ENCODE results near the gene ATG10. TPM values are rescaled to one million over a fixed set of nuclear protein-coding genes. Genes with fewer than 3 reads are reported as not detected.

ATG10 gene
- total and polyA plus RNA-seq, 2 of the 8 experiments (the other 6 are each of a cell fraction or from before 2014, with no cell fraction given), result 3.7 to 8.8 TPM

DNA sequence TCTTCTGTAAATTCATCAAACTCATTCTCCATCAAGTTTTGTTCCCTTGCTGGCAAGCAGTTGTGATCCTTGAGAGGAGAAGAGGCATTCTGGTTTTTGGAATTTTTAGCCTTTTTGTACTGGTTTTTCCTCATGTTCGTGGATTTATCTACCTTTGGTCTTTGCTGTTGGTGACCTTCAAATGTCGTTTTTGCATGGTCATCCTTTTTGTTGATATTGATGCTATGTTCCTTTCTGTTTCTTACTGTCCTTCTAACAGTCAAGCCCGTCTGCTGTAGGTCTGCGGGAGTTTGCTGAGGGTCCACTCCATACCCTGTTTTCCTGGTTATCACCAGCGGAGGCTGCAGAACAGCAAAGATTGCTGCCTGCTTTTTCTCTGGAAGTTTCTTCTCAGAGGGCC lies 165.4 kb downstream of the ATG10 start:
- no peaks in the 10 kb centered on the region; a peak in 2 of 8 replicates for H3K36me3 ChIP-seq (ENCODE audit: control insufficient read depth in 2 of 4, insufficient read depth in 4 of 4, low read length in 3 of 4)
- ChIA-PET CTCF (ENCODE audit: partially characterized antibody) (no interaction called here), POLR2A (ENCODE audit: partially characterized antibody) (no interaction called here)
- TF ChIP-seq KDM5A (IDR thresholded peaks at IDR 0.05; ENCODE audit: low read length), result no peak
- TF ChIP-seq, protein P1, sequence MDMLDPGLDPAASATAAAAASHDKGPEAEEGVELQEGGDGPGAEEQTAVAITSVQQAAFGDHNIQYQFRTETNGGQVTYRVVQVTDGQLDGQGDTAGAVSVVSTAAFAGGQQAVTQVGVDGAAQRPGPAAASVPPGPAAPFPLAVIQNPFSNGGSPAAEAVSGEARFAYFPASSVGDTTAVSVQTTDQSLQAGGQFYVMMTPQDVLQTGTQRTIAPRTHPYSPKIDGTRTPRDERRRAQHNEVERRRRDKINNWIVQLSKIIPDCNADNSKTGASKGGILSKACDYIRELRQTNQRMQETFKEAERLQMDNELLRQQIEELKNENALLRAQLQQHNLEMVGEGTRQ (IDR thresholded peaks at IDR 0.05; ENCODE audit: low read length), result no peak
- no peak for TF ChIP-seq SP2 (IDR thresholded peaks at IDR 0.05; ENCODE audit: low read length)
- TF ChIP-seq JUN (IDR thresholded peaks at IDR 0.05; ENCODE audit: low read depth, low read length), result no peak
- no peak for TF ChIP-seq CHD2 (IDR thresholded peaks at IDR 0.05; ENCODE audit: low read length)
- TF ChIP-seq, protein P2, sequence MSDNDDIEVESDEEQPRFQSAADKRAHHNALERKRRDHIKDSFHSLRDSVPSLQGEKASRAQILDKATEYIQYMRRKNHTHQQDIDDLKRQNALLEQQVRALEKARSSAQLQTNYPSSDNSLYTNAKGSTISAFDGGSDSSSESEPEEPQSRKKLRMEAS (IDR thresholded peaks at IDR 0.05), result no peak
- no peak for TF ChIP-seq HDAC6 (IDR thresholded peaks at IDR 0.05; ENCODE audit: low read depth, low read length)
- TF ChIP-seq SIX5 (IDR thresholded peaks at IDR 0.05; ENCODE audit: low read depth, low read length), result no peak
- no peak for TF ChIP-seq CHD1 (IDR thresholded peaks at IDR 0.05; ENCODE audit: low read depth, low read length)
- TF ChIP-seq EZH2 (IDR thresholded peaks at IDR 0.05; ENCODE audit: low read depth, low read length, severe bottlenecking), result no peak
- TF ChIP-seq POLR2AphosphoS5 (IDR thresholded peaks at IDR 0.05; ENCODE audit: low read depth, low read length), result no peak
- TF ChIP-seq, protein P3, sequence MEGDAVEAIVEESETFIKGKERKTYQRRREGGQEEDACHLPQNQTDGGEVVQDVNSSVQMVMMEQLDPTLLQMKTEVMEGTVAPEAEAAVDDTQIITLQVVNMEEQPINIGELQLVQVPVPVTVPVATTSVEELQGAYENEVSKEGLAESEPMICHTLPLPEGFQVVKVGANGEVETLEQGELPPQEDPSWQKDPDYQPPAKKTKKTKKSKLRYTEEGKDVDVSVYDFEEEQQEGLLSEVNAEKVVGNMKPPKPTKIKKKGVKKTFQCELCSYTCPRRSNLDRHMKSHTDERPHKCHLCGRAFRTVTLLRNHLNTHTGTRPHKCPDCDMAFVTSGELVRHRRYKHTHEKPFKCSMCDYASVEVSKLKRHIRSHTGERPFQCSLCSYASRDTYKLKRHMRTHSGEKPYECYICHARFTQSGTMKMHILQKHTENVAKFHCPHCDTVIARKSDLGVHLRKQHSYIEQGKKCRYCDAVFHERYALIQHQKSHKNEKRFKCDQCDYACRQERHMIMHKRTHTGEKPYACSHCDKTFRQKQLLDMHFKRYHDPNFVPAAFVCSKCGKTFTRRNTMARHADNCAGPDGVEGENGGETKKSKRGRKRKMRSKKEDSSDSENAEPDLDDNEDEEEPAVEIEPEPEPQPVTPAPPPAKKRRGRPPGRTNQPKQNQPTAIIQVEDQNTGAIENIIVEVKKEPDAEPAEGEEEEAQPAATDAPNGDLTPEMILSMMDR (IDR thresholded peaks at IDR 0.05; ENCODE audit: control extremely low read depth in 1 of 3, insufficient read depth in 1 of 3, low read depth in 1 of 3, low read length in 3 of 3), result no peak
- no peak overlapping the region for H2BK5ac ChIP-seq (ENCODE audit: low read depth, low read length)
- DNase-seq (ENCODE audit: low read depth in 1 of 2, low spot score in 2 of 2), result no peak
- no peak overlapping the region for H2BK15ac ChIP-seq (ENCODE audit: low read length)
- H2BK20ac ChIP-seq (ENCODE audit: low read length), result no peak overlapping the region
- no peak overlapping the region for H4K8ac ChIP-seq (ENCODE audit: extremely low read depth, insufficient read depth, low read length)
- FAIRE-seq, result no peak
- no peaks in the 10 kb centered on the region for H3K27me3 ChIP-seq (replicated peaks in 1 of 4; ENCODE audit: control insufficient read depth in 3 of 4, extremely low read depth in 1 of 4, insufficient read depth in 3 of 4, low read length in 3 of 4)
- no peak overlapping the region for H3K9ac ChIP-seq (replicated peaks in 1 of 4; ENCODE audit: extremely low read depth in 1 of 4, low read depth in 3 of 4, low read length in 3 of 4)
- no peaks in the 10 kb centered on the region for H3K79me1 ChIP-seq (ENCODE audit: low read depth, low read length)
- H3K27ac ChIP-seq (ENCODE audit: low read depth, low read length), result no peak overlapping the region
- no peak overlapping the region for H2AFZ ChIP-seq (ENCODE audit: low read length)
- H2BK12ac ChIP-seq (ENCODE audit: low read depth, low read length), result no peak overlapping the region
- no peak overlapping the region for H3K18ac ChIP-seq (ENCODE audit: extremely low read depth, low read length)
- no peak overlapping the region for H2AK5ac ChIP-seq (ENCODE audit: low read depth, low read length)
- no peak overlapping the region for H3K23ac ChIP-seq (ENCODE audit: insufficient read length)
- WGBS, 2 experiments (ENCODE audit: extremely low coverage in 1 of 2, insufficient coverage in 1 of 2, insufficient read length in 1 of 2, insufficient replicate concordance in 2 of 2, low coverage in 1 of 2, low lambda C conversion rate in 2 of 2, missing lambda C conversion rate in 1 of 2), result 90% methylated on average over 5 of the region's 5 CpGs; no CpG with 5 or more reads in 1 of the 2 experiments
- no peaks in the 10 kb centered on the region for H4K20me1 ChIP-seq (replicated peaks in 1 of 2; ENCODE audit: control insufficient read depth in 1 of 2, insufficient read depth in 2 of 2, low read length in 2 of 2)
- no peak overlapping the region for H3K56ac ChIP-seq (replicated peaks; ENCODE audit: insufficient read length, low read depth, low read length)
- no peaks in the 10 kb centered on the region for H3K23me2 ChIP-seq (ENCODE audit: low read depth, low read length)
- H3K14ac ChIP-seq (ENCODE audit: insufficient read length), result no peak overlapping the region
- H3K79me2 ChIP-seq (ENCODE audit: control insufficient read depth in 1 of 2, insufficient read depth in 2 of 2, low read length in 2 of 2), result no peaks in the 10 kb centered on the region
- H3K4me2 ChIP-seq (ENCODE audit: insufficient read depth in 1 of 2, low read depth in 2 of 2, low read length in 2 of 2), result no peak overlapping the region
- peaks cover 4 to 11% of the 10 kb centered on the region in 2 experiments; a peak in 1 of 4 replicates for H3K9me3 ChIP-seq (ENCODE audit: insufficient read depth in 2 of 2, low read depth in 1 of 2, low read length in 1 of 2)
- no peak overlapping the region for H4K5ac ChIP-seq (ENCODE audit: insufficient read length, low read depth, low read length)
- no peaks in the 10 kb centered on the region for H3K4me1 ChIP-seq (replicated peaks in 1 of 4; ENCODE audit: control insufficient read depth in 3 of 4, insufficient read depth in 4 of 4, low read length in 3 of 4)
- H3K4me3 ChIP-seq (ENCODE audit: extremely low read depth in 1 of 4, insufficient read depth in 2 of 4, low read depth in 3 of 4, low read length in 4 of 4), result no peak overlapping the region
- H4K91ac ChIP-seq (replicated peaks; ENCODE audit: insufficient read length, low read length), result no peak overlapping the region
- H2BK120ac ChIP-seq (replicated peaks; ENCODE audit: low read depth, low read length), result no peak overlapping the region
- H3K4ac ChIP-seq (replicated peaks; ENCODE audit: insufficient read length, low read depth, low read length), result no peak overlapping the region

Data from H1 (cell line).